IPS-NIHi7 (cell line): ENCODE measurements around the gene CYGB.

ENCODE experiments used
- DNase-seq: peaks from one replicate; pipeline ENCODE4 v3.0.0; 2012; ENCODE audit warnings: mixed read lengths; ENCODE audit errors: extremely low spot score

CYGB gene

GRCh38 chr17:76537578-76538280 is at the start of gene CYGB:
Gene CYGB, minus strand, starts transcription at chr17:76537709. Its CDS starts 167 bp downstream, at chr17:76537542.
- no peak for DNase-seq

GRCh38 chr17:76586741-76587487 is 49.4 kb upstream of the CYGB start:
- DNase-seq = no peak

GRCh38 chr17:76585649-76586593 is 48.4 kb upstream of the CYGB start, which contains the start of gene ST6GALNAC2:
Gene ST6GALNAC2, minus strand, starts transcription at chr17:76585860. Its CDS starts 52 bp downstream, at chr17:76585808.
- peak; percentile 57 for DNase-seq

- no peak for DNase-seq
Observed at GRCh38 chr17:76585033-76585648, 47.6 kb upstream of the CYGB start.

- DNase-seq = peak; percentile 31
Observed at GRCh38 chr17:76584427-76585032, 47.0 kb upstream of the CYGB start.

- no peak for DNase-seq
Observed at GRCh38 chr17:76582660-76583059, 45.2 kb upstream of the CYGB start.

GRCh38 chr17:76581515-76581914 is 44.0 kb upstream of the CYGB start:
- DNase-seq = no peak

GRCh38 chr17:76579281-76579680 is 41.8 kb upstream of the CYGB start:
- DNase-seq = no peak

- DNase-seq = no peak
Observed at GRCh38 chr17:76578376-76578775, 40.9 kb upstream of the CYGB start.

- no peak for DNase-seq
Observed at GRCh38 chr17:76577876-76578275, 40.4 kb upstream of the CYGB start.

GRCh38 chr17:76576189-76576588 is 38.7 kb upstream of the CYGB start:
- DNase-seq = no peak

- DNase-seq = no peak
Observed at GRCh38 chr17:76575570-76575969, 38.1 kb upstream of the CYGB start.

GRCh38 chr17:76574166-76574565 is 36.7 kb upstream of the CYGB start:
- DNase-seq = no peak

- DNase-seq = no peak
Observed at GRCh38 chr17:76573096-76573495, 35.6 kb upstream of the CYGB start.

GRCh38 chr17:76572201-76572910 is 34.8 kb upstream of the CYGB start:
- DNase-seq = no peak

- DNase-seq = no peak
Observed at GRCh38 chr17:76570877-76571471, 33.5 kb upstream of the CYGB start.

GRCh38 chr17:76570457-76570856 is 32.9 kb upstream of the CYGB start:
- DNase-seq = no peak

GRCh38 chr17:76569607-76570279 is 32.2 kb upstream of the CYGB start:
- DNase-seq = no peak

- no peak for DNase-seq
Observed at GRCh38 chr17:76568811-76569221, 31.3 kb upstream of the CYGB start.
